ENCODE results near the gene TRIP12.
A peak's percentile ranks its signal among the peaks of the same experiment; 100 is the strongest.
"Not testable (repeated sequence)": the region's sequence is repeated elsewhere in the genome, so short reads cannot be mapped to it uniquely, and the experiment has no call there.

TRIP12 gene

GRCh38 chr2:229752970-229753729, 168.7 kb downstream of the TRIP12 start:
- no peak for DNase-seq

- DNase-seq = no peak
Measured at GRCh38 chr2:229749779-229750178, 172.0 kb downstream of the TRIP12 start.

GRCh38 chr2:229748950-229749349, 172.9 kb downstream of the TRIP12 start:
- no peak for DNase-seq

DNA sequence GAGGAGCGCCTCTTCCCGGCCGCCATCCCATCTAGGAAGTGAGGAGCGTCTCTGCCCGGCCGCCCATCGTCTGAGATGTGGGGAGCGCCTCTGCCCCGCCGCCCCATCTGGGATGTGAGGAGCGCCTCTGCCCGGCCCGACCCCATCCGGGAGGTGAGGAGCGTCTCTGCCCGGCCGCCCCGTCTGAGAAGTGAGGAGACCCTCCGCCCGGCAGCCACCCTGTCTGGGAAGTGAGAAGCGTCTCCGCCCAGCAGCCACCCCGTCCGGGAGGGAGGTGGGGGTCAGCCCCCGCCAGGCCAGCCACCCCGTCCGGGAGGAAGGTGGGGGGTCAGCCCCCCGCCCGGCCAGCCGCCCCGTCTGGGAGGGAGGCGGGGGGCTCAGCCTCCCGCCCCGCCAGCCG, 179.1 kb downstream of the TRIP12 start:
- not testable (repeated sequence) for DNase-seq

DNA sequence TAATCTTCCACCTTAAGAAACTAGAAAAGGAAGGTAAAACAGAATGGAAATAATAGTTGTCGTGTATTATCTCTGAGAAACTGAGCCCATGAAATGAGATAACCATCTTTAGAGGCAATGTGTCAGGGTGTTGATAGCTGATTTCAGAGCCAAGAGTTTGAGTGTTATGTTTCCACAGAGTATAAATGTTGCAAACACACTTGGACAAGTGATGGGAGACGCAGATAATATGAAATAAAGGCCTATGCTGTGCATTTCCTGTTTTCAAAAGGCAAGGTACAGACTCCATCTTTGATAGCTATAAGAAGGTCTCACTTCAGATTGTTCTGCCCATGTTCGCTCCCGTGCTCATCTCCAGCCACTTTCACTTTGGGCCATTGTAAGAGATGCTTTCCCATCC, 181.5 kb downstream of the TRIP12 start:
- peak; percentile 48 for DNase-seq

DNA sequence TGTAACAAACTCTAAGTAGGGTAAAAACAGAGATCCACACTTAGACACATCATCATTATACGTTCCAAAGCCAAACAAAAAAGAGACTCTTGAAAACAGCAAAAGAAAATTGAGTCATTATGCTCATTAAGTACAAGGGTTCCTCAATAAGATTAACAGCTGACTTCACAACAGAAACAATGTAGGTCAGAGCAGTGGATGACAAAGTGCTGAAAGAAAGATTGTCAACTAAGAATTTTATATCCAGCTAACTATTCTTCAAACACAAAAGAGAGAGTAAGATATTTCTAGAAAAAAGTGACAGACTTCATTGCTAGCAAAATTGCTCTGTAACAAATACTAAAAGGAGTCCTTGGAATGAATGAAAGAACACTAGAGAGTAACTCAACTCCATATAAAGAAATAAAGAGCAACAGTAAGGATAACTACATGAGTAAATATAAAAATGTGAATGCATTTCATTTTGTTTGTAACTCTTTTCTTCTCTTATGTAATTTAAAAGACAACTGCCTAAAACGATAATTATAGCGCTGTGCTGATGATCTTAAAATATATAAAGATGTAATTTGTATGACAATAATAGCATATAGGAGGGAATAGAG, 183.7 kb downstream of the TRIP12 start:
- no peak for DNase-seq

DNA sequence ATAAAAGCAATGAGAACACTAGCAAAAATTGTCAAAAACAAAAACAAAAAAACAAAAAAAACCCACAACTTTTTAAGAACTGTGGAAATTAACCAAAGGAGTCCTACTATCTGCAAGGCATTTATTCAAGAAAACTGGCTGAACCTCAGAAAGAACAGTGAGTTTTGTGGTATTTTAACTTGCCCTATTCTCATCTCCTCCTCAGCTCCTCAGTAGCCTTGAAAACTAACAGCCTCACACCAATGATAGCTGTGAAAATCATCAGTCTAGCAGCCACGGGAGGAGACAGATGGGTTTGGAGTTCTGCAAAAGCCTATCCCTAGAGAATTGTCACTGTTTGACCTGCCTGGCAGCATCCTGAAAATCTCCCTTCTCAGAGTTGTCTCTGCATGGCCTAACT, 187.4 kb downstream of the TRIP12 start:
- DNase-seq = no peak

GRCh38 chr2:229733611-229734245, 188.1 kb downstream of the TRIP12 start:
- DNase-seq = no peak

DNA sequence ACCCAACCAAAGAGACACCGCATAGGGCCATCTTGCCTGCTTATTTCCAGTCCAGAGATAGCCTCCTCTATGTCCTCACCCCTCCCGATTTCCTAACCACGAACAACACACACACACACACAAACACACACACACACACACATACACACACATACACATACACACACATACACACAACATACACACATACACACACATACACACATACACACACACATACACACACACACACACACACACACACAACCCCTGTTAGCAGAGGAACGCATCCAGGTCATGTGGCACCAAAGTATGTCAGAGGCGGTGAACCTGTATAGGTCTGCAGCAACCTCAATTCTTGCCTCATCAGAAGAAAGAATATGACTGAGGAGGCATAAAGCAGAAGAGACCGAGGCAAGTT, 188.9 kb downstream of the TRIP12 start:
- DNase-seq = no peak

- peak; percentile 30 for DNase-seq
Measured at GRCh38 chr2:229731916-229732315, 189.9 kb downstream of the TRIP12 start.

DNA sequence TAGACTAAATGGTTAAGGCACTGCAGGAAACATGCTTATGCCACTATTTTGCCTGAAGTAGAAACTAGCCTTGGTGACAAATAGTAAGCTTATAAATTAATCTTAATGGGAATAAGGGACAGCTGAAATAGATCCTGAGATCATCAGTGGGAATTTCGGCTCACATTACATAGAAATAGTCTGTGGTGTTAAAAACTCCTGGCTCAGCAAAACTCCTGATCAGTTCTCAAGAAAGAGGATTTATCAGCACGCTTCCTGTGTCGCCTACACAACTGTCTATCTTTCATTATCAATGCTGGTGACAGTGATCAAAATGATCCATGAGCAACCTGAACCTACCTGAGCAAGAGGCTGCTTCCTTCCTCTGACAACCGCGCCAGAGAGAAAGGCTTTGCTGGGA, 190.4 kb downstream of the TRIP12 start:
- no peak for DNase-seq

GRCh38 chr2:229728370-229728769, 193.4 kb downstream of the TRIP12 start:
- no peak for DNase-seq

DNA sequence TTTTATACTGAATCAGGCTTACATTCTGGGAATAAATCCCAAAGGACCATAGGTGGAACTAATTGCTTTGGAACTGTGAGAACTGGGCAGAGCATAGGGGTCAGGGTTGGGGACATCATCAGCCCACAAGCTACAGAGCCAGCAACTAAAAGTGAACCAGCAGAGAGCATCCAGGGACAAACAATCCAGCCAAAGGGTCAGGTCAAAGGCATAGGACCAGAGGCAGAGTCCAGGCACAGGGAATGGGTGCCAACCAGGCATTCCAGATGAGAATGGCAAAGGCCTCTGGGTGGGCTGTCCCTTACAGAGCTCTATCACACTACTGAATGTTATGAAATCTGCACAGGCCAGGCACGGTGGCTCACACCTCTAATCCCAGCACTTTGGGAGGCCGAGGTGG, 195.2 kb downstream of the TRIP12 start:
- no peak for DNase-seq

- DNase-seq = no peak
Measured at GRCh38 chr2:229725716-229726574, 195.9 kb downstream of the TRIP12 start.

DNA sequence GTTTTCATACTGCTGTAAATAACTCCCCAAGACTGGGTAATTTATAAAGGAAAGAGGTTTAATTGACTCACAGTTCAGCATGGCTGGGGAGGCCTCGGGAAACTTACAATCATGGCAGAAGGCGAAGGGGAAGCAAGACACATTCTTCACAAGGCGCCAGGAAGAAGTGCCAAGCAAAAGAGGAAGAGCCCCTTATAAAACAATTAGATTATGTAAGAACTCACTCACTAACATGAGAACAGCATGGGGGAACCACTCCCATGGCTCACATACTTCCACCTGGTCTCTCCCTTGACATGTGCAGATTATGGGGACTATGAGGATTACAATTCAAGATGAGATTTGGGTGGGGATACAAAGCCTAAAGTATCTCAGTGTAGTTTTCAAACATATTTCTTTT, 198.6 kb downstream of the TRIP12 start:
- DNase-seq = not testable (repeated sequence)

DNA sequence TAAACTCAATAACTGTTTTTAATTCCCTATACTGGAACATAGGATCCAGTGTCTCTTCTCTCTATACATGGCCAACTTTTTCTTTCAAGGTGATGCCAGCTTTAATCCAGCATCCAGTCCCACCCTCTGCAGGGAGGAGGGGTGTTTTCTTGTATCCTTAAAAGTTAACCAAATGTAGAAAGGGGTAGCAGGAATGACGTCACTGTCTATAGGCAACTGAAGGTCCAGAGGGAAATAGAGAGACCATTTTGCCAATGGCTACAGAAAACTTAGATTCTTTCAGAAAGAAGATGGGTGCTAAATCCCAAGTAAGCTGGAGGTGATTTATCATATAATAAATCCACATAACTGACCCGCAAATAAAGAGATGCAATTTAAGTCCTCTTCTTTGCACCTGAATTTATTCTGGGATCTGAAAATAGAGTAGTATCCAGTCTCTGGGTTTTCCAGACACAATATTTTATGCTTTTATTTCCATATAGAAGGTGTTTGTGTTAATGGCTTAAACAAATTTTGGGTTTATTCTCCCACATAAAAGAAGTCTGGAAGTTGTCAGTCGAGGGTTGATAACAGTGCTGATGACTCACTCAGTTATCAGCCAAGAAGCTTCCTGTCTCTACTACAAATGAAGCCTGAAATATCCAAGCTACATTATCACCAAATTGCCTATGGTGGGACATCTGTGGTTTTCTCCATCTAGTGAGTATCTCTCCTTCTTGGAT, 201.7 kb downstream of the TRIP12 start:
- DNase-seq = no peak

DNA sequence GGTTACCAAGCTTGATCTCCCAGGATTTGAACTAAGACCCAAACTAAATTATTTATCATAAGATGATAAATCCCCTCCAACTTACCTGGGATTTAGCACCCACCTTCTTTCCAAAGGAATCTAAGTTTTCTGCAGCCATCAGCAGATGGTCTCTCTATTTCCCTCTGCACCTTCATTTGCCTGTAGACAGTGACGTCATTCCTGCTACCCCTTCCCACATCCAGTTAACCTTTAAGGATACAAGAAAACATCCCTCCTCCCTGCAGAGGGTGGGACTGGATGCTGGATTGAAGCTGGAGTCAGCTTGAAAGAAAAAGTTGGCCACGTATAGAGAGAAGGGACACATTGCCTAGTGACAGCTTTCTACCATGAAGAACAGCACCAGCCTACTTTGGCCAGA, 203.8 kb downstream of the TRIP12 start:
- no peak for DNase-seq

GRCh38 chr2:229715895-229716507, 205.8 kb downstream of the TRIP12 start:
- DNase-seq = peak; percentile 62

DNA sequence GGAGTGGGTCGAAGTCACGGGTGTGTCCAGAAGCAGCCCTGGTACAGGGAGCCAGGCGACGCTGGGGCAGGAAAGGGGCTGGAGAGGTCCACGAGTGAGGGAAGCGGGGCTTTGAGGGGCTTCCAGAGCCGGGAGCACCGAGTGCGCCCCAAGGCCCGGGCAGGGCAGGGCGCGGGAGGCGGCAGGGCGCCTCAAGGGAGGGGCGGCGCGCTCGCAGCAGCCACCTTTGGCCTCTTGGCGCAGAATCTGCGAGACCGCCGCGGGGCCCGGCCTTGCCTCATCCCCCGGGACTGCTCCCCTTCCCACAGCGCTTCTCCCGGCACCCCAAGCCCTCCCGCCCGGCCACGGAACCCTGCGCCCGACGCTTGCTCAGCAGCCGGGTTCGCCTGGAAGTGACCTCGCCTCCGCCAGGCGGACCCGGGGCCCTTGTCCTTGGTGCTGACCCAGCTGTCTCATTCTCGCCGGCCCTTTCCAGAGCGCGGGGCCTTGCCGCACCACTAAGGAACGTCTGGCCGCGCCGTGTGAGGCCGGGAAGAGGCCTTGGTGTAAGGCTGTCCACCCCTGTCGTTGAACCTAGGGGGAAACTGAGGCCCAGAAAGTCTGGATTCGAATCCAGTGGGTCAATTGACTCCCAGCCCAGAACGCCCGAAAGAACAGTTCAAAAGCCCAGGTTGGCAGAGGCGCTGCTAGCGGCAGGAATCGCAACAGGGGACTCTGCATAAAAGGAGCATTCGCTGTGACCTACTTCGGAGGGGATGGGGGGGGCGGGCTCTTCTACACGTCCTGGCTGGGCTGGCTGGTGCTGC, 206.9 kb downstream of the TRIP12 start:
- peak; percentile 70 for DNase-seq

DNA sequence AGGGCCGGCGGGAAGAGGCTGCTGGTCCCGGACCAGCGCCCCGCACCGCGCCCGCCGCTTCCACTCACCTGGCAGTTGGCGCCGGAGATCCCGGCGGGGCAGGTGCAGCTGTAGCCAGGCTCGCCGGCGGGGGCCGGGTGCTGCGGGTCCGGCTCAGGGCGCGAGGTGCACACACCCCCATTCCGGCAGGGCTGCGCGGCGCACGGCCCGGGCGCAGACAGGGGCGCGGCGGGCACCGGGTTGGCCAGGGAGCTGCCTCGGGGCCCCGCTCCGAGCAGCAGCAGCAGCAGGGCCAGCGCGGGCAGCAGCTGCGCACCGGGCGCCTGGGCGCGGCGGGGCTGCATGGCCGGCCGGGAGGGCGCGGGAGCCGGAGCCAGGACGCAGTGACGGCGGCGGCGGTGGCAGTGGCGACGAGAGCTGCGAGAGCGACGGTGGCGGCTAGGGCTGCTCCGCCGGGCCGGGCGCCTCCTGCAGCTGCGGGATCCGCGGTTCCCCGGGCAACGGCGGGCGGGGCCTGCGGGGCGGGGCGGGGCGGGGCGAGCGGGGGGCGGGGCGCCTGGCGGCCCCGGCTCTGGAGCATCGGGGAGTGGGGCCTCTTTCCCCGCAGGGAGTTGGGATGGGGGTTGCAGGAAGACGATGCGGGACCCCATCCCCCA, 207.6 kb downstream of the TRIP12 start, which contains the start of gene DNER:
DNER (minus strand) TSS at position 476 of the 656 bp plus-strand sequence; CDS start at position 344, 132 bp downstream.
- DNase-seq = peak; percentile 46
